SH-SY5Y (cell line): ENCODE measurements around the gene JPH4.

Source experiments
- GATA2 ChIP-seq: IDR thresholded peaks from 2 replicates; pipeline ENCODE4 v1.6.1; 2011; ENCODE audit warnings: mild to moderate bottlenecking, low read depth, low read length
- GATA3 ChIP-seq: IDR thresholded peaks from 2 replicates; pipeline ENCODE4 v1.6.1; 2011; ENCODE audit warnings: low read depth, mild to moderate bottlenecking, low read length, moderate library complexity

JPH4 gene

DNA sequence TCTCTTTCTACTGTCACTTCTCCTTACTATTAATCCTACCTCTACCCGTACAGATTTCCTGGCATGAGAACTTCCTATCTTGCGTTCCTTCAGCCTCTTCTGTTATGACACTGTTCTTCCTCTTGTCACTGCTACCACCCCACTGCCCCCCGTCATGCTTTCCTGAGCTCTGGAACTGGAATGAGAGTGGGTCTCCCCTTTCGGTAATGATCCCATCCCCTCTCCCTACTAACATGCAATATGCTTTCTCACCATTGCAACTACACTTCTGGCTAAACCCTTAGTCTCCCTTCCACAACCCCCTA lies 6.1 kb downstream of the JPH4 start:
- TF ChIP-seq GATA3 (no peak), GATA2 (no peak)

DNA sequence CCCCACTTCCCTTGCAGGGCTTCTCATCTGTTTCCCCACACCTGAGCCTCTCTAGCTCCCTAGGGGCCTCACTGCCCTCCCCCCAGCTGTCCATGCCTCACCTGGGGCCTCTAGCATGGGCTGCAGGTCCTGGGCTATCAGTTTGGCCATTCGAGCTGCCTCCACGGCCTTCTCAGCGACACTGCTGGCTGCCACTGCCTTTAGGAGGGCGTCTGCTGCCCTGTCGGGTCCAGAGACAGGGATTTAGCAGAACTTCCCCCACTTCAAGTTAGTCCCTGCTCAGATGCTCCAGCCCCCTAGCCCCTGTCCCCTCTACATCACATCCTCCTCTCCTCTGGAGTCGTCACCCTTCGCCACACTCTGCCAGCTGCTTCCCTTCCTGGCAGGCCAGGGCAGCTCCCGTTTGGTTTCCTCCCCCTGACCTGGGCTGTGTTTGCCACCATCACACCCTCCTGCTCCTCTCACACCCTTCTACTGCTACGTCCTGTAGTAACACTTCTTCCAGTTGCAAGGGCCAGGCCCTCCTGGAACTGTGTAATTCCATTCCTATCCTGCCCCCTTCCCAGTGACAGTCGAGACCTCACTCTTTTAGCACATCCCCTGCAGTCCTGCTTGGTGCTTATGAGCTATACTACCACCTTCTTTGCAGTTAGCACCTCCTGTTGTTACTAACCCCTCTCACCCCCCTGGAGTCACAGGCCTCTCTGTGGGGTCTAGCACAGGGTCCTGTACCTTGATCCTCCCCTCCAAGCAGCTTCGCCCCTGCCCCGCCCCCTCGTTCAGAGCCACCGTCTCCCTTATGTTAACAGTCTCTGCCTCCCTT lies 6.7 kb downstream of the JPH4 start:
- TF ChIP-seq GATA3 (no peak), GATA2 (no peak)

DNA sequence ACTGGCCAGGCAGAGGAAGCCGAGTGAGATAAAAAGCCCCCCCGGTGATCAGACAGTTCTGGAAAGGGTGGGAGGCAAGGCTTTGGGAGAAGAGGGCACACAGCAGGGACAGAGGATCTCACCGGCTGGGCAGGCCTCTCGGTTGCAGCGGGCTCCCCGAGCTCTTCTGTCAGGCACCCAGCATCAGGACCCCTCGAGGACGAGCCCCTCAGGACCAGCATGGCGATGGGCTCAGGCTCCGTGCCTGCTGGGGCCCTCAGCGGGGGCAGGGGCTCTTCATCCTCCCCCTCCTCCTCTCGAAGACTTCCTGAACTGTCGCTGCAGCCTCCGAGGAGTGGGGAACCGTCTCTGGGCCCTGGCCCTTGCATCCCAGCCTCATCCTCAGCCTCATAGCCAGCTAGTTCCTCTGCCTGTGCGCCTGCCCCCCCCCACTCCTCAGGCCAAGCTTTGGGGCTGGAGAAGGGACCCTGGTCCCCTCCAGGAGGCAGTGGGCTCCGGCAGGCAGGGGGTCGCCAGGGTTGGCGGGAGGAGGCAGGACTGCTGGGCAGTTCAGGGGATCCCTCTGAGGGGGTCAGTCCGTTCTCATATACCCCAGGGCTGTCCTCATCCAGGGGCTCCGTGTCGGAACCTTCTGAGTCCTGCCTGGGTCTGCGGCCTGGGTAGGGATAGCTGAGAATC lies 7.6 kb downstream of the JPH4 start:
- TF ChIP-seq GATA2: no peak
- no peak for TF ChIP-seq GATA3

DNA sequence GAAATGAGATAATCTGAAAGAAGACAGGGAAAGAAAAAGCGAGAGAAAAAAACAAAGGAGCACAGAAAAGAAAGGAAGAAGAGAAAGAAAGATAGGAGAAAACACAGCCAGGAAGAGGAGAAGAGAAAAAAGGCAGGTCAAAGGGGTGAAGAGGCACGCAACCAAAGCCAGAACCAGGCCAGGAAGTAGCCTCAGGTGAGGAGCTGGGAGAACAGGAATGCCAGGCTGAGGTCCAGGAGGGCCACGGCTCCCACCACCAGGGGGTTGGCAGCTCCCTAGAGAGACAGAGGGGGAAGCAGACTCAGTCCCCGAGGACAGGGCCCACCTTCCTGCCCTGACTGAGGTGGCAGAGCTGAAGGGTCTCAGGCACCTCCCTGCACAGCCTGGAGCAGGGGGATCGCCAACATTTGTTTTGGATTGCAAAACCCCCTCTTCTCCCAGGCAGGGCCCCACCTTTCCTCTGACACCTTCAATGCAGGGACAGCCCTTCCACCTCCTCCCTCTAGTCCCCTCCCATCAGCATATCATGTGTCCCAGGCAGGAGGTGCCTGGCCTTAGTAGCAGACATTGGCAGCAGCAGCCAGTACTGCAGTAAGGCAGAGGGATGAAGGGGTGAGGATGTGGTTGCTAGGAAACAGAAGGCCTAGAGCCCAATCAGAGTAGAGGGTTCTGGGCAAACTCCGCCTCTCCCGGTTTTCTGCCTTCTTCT lies 9.0 kb downstream of the JPH4 start:
- TF ChIP-seq GATA2: no peak
- no peak for TF ChIP-seq GATA3

DNA sequence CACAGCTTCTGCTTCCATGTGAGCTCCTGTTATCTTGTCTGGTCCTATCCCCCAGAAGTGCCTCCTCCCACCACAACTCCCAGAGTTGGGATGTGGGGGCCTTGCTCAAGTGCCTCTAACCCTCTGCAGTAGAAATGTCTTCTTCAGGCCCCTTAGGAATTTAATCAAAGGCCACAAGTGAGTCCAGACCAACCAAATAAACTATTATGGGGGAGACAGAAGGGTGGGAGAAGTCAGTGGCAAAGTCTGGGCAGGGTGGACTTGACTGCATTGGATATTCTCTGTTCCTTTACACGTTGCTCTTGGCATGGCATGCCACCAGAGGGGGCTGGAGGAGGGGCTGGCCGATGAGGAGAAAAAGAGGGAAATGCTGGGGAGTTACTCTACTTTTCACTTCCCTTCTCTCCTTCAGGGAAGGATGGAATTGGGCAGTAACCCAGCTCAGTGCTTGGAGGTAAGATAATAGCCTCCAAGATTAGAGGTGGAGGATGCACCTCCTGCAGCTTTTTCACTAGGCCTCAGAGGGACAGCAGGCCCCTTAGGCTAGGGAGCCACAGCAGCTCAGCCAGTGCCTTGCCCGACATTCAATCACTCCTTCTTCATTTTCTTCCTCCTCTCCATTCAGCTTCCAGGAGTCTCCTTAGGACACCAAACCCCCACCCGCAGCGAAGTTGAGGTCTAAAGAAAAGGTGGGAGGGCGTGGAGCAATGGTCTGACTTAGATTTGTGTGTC lies 9.8 kb downstream of the JPH4 start:
- TF ChIP-seq GATA3: no peak
- no peak for TF ChIP-seq GATA2

DNA sequence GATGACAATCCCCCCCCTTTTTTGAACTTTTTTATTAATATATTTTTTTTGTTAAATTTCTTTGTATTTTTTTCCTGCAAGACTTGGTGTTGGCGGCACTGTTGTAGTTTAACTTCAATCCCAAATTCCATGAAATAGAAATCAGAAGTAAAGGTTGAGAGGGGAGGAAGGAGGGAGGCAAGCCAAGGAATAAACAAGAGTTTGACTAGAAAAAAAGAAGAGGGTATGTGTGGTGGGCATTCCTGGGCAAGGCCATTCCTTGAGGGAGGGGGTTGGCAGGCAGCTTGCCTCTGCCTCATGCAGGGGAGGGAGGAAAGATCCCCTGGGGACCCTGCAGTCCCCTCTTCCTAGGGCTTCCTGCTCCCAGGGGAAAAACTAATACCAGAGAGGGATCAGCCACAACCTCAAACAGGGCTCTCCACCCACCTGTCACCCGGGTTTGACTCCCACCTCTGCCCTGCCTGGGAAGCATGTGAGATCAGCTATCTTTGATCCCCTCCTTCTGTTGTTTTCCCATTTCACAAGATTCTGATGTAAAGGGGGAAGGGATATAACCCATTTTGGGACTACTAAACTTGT lies 10.5 kb downstream of the JPH4 start:
- no peak for TF ChIP-seq GATA3
- TF ChIP-seq GATA2: no peak

DNA sequence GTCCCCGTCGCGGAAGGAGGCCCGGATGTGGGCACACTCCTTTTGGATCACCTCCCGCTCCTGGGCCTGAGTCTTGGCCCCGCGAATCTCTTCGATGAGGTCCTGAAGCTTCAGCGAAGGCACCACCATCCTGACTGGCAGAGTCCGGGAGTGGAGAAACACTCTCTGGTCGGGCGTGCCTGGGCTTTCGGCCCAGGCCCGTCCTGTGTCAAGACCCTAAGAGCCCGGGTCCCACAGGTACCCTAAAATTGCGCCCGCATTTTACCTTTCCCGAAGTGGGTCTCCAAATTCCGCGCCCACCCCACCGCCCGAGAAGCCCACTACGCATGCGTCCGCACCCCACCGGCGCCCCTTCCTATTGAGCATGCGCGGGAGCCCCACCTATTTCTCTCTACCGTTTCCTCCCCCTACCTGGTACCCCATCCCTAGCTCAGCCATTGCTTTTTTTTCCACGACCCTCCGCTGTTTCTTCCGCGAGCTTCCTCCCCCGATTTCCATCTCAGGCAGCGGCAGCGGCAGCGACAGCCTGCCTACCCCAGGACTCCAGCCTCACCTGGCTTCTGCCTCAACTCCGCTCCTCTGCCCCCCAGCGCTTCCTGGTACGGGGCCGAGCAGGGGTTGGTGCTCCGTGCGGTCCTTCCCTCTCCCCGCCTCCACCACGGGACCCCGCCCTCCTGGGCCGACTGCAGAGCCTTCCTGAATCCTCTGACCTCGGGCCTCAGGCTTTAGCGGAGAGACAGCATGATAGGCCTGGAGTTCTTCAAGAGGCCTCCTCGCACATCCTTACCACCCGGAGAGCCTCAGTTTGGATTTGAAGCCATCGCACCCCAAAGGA lies 11.2 kb downstream of the JPH4 start, which contains the start of gene AP1G2:
AP1G2 (minus strand) TSS at position 606 of the 835 bp plus-strand sequence; CDS start at position 129, 477 bp downstream.
- TF ChIP-seq GATA2: peak; percentile 9; the same call in 1 of the 2 replicates
- no peak for TF ChIP-seq GATA3

DNA sequence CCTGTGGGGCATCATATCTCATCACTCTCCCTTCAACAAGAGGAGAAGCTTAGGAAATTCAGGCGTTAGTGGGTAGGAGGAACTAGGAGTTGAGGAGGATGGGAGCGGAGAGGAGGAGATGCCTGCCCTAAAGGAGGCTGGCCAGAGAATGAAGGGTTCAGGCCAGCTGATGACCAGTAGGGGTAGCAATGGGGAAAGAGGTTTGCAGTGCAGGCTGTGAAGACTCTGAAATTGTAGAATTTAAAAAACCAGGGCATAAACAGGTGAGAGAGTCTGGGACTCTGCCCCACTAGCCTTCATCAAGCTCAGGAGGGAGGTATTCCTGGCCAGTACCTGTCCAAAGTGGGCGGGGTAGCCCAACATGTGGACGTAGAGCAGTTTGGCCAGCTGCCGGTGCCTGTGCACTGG lies 11.8 kb downstream of the JPH4 start:
- no peak for TF ChIP-seq GATA2
- TF ChIP-seq GATA3: no peak

DNA sequence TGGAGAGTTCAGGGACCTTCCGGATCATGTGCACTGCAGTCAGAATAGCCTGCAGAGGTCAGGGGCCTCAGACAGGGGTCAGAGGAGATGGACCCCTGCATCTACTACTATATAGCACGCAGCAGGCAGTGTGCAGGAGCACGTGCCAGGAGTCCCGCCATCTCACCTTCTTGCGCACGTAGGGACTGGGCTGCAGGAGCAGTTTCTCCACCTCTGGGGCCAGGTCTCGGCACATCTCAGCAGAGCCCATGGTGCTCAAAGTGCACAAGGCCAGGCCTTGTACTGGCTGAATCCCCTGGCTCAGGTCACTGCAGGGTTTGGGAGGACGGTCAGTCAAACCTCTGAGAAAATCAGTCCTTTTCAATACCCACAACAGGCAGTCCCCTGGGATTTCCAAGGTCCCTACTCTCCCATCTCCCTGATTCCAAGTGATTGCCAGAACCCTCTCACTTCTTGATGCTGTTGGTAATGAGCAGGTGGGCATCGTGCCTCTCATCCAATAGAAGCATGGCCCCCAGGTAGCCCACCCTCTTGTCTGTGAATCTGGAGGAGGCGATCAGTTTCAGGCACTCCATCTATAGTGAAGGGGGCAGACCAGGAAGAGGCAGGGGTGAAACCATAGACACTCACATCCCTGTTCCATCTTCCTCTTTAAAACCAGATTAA lies 12.3 kb downstream of the JPH4 start:
- TF ChIP-seq GATA3: no peak

DNA sequence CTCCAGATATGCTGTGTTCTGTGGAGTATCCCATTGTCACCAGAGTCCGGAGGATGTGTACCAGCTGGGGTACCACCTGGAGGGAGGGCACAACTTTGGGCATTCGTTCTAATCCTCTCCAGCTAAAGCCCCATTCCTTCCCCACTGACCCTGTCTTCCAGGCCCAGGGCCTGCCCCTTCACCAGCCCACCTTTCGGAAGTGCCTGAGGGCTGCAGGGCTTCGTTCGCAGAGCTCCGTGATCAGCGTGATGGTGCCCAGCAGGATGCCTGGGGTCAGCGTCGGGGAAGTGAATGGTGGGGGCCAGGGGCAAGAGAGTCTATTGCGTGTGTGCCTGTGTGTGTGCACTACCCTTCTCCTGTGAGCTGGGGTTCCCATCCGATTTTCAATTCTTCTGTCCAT lies 13.0 kb downstream of the JPH4 start:
- TF ChIP-seq GATA2: no peak

DNA sequence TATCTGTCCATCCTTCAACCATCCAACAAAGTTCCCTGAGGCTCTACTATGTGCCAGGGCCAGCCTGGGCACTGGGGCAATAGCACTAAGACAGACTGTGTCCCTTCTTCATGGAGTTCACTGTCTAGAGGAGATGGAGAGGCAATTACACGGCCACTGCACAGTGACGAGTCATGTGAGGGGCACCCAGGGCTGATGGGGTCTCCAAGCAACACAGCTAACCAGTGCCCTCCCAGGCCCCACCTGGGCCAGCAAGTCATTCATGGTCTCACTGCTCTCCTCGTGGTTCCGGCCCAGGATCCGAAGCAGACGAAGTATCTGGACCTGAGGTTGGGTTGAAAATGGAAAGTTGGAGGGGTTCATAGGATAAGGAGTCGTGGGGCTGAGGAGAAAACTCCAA lies 13.7 kb downstream of the JPH4 start:
- TF ChIP-seq GATA3: no peak
- no peak for TF ChIP-seq GATA2

DNA sequence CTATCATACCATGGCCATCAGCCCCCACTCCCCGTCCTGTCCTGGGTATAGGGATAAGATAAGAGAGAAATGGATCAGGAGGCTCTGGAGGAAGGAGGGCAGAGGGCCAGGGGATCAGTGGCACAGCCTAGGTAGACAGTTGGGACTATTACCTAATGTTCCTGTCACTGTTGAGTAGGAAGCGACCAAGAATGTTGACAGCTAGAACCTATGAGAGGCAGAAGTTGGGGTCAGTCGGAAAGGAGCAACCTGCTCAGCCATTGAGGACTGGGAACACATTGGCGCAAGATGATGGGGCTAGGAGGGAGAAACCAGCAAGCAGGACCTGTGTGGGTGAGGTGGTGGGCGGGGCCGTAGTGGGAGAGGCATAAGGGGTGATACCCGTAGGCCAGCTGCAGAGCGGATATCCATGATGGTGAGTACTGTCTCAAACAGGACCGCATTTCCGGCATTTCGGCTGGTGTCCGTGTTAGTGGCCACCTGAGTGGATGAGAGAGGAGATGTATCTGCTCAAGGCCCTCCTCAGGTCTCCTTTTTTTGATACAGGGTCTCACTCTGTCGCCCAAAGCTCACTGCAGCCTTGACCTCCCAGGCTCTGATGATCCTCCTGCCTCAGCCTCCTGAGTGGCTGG lies 14.3 kb downstream of the JPH4 start:
- TF ChIP-seq GATA3: no peak
- TF ChIP-seq GATA2: no peak
